Neuronal stem cell (in vitro differentiated cells): ENCODE measurements around the gene FBXO9.

ENCODE experiments used
- DNase-seq: peaks from one replicate; pipeline ENCODE4 v3.0.0-alpha.2; 2013; ENCODE audit warnings: low spot score
- H2AFZ ChIP-seq: one replicate; pipeline ENCODE4 v1.6.1; 2013; ENCODE audit warnings: mild to moderate bottlenecking, low read length, inconsistent platforms
- H2AK5ac ChIP-seq: 2 replicates; pipeline ENCODE4 v1.6.1; 2013; ENCODE audit warnings: low read depth, mild to moderate bottlenecking, inconsistent platforms, low read length, moderate library complexity, mixed read lengths
- H2BK120ac ChIP-seq: 2 replicates; pipeline ENCODE4 v1.6.1; 2013; ENCODE audit warnings: low read depth, mild to moderate bottlenecking, inconsistent platforms, low read length, moderate library complexity, mixed read lengths
- H2BK12ac ChIP-seq: one replicate; pipeline ENCODE4 v1.6.1; 2013; ENCODE audit warnings: low read length, inconsistent platforms
- H2BK15ac ChIP-seq: 2 replicates; pipeline ENCODE4 v1.6.1; 2013; ENCODE audit warnings: mild to moderate bottlenecking, low read length, inconsistent platforms, mixed read lengths
- H2BK5ac ChIP-seq: one replicate; pipeline ENCODE4 v1.6.1; 2013; ENCODE audit warnings: inconsistent platforms, mild to moderate bottlenecking, low read length, moderate library complexity
- H3K14ac ChIP-seq: one replicate; pipeline ENCODE4 v1.6.1; 2013; ENCODE audit warnings: low read length, inconsistent platforms
- H3K18ac ChIP-seq: 2 replicates; pipeline ENCODE4 v1.6.1; 2013; ENCODE audit warnings: low read length, inconsistent platforms
- H3K23ac ChIP-seq: 2 replicates; pipeline ENCODE4 v1.6.1; 2013; ENCODE audit warnings: low read depth, mild to moderate bottlenecking, mixed read lengths, low read length, inconsistent platforms; ENCODE audit not compliant: poor library complexity
- H3K27ac ChIP-seq: replicated peaks from 3 replicates; pipeline ENCODE4 v1.5.1; 2013; ENCODE audit warnings: low read length, inconsistent platforms
- H3K27me3 ChIP-seq, 3 experiments: 2 replicates each; pipeline ENCODE4 v1.6.1; 2013; ENCODE audit warnings: low read length in 3 of 3, mild to moderate bottlenecking in 2 of 3, inconsistent platforms in 1 of 3, low read depth in 1 of 3, mixed read lengths in 1 of 3, moderate library complexity in 1 of 3; ENCODE audit not compliant: control insufficient read depth in 3 of 3, insufficient read depth in 3 of 3
- H3K36me3 ChIP-seq, 2 donors: replicated peaks in 1 of 2; 2 replicates each; pipeline ENCODE4 v1.6.1; 2013; ENCODE audit warnings: low read length in 2 of 2; ENCODE audit not compliant: control insufficient read depth in 2 of 2, insufficient read depth in 2 of 2
- H3K4ac ChIP-seq: 2 replicates; pipeline ENCODE4 v1.6.1; 2013; ENCODE audit warnings: inconsistent platforms, mild to moderate bottlenecking, low read length, moderate library complexity
- H3K4me1 ChIP-seq, 2 donors: 1 replicate in 1 of 2; 2 replicates in 1 of 2; pipeline ENCODE4 v1.6.1; 2013; ENCODE audit warnings: low read length in 2 of 2, low read depth in 1 of 2; ENCODE audit not compliant: control insufficient read depth in 2 of 2, insufficient read depth in 1 of 2
- H3K4me2 ChIP-seq: one replicate; pipeline ENCODE4 v1.6.1; 2013; ENCODE audit warnings: mild to moderate bottlenecking, low read length, inconsistent platforms; ENCODE audit not compliant: insufficient read depth, poor library complexity, severe bottlenecking
- H3K4me3 ChIP-seq, 2 donors: 2 replicates each; pipeline ENCODE4 v1.5.1; 2013; ENCODE audit warnings: low read length in 2 of 2, mild to moderate bottlenecking in 2 of 2, inconsistent platforms in 1 of 2, moderate library complexity in 1 of 2
- H3K79me1 ChIP-seq: one replicate; pipeline ENCODE4 v1.6.1; 2013; ENCODE audit warnings: low read depth, mild to moderate bottlenecking, inconsistent platforms, low read length, moderate library complexity
- H3K9ac ChIP-seq: one replicate; pipeline ENCODE4 v1.6.1; 2013; ENCODE audit warnings: mild to moderate bottlenecking, low read depth, low read length, inconsistent platforms; ENCODE audit not compliant: poor library complexity
- H3K9me3 ChIP-seq, 2 donors: replicated peaks in 1 of 2; 2 replicates each; pipeline versions ENCODE3 to v1.6.1; 2013; ENCODE audit warnings: low read length in 2 of 2, mild to moderate bottlenecking in 2 of 2, inconsistent platforms in 1 of 2, low read depth in 1 of 2, mixed read lengths in 1 of 2, moderate library complexity in 1 of 2; ENCODE audit not compliant: control insufficient read depth in 2 of 2, insufficient read depth in 1 of 2
- H4K8ac ChIP-seq: one replicate; pipeline ENCODE4 v1.6.1; 2013; ENCODE audit warnings: low read depth, mild to moderate bottlenecking, inconsistent platforms, low read length, moderate library complexity
- H4K91ac ChIP-seq: one replicate; pipeline ENCODE4 v1.6.1; 2013; ENCODE audit warnings: low read length, low read depth, mild to moderate bottlenecking, inconsistent platforms; ENCODE audit not compliant: poor library complexity
- WGBS, 2 donors: extraction: QIAGEN DNeasy Blood & Tissue Kit; methylation state at CpG; one replicate each; pipeline ENCODE4 v1.1.7; 2013; ENCODE audit warnings: missing lambda C conversion rate in 2 of 2, mixed read lengths in 1 of 2; ENCODE audit not compliant: insufficient read length in 2 of 2, insufficient replicate concordance in 1 of 2; ENCODE audit errors: extremely low coverage in 2 of 2; 5-methylcytosine and 5-hydroxymethylcytosine counted together

FBXO9 gene

GRCh38 chr6:53125276-53125675 is 60.1 kb downstream of the FBXO9 start:
- H2AFZ ChIP-seq, result no peak overlapping the region
- no peak overlapping the region for H3K18ac ChIP-seq
- no peak overlapping the region for H2BK120ac ChIP-seq
- no peak overlapping the region for H3K4me2 ChIP-seq
- H4K91ac ChIP-seq, result no peak overlapping the region
- no peak overlapping the region for H2BK5ac ChIP-seq
- no peaks in the 10 kb centered on the region for H3K9me3 ChIP-seq
- peaks cover 0 to 12% (median 0%) of the 10 kb centered on the region in 3 experiments for H3K27me3 ChIP-seq
- no peak overlapping the region for H3K9ac ChIP-seq
- DNase-seq, result no peak
- WGBS, 2 donors, result no CpG with 5 or more reads among the region's 4 CpGs
- no peak overlapping the region for H3K4me3 ChIP-seq
- no peak overlapping the region for H2BK15ac ChIP-seq
- no peaks in the 10 kb centered on the region for H3K79me1 ChIP-seq
- no peak overlapping the region for H3K23ac ChIP-seq
- no peak overlapping the region for H3K4ac ChIP-seq
- H3K14ac ChIP-seq, result no peak overlapping the region
- peaks cover 0 to 1% of the 10 kb centered on the region in 2 donors for H3K4me1 ChIP-seq
- no peak overlapping the region for H2AK5ac ChIP-seq
- H3K36me3 ChIP-seq, result no peaks in the 10 kb centered on the region
- H3K27ac ChIP-seq, result no peak overlapping the region
- H4K8ac ChIP-seq, result no peak overlapping the region
- no peak overlapping the region for H2BK12ac ChIP-seq

DNA sequence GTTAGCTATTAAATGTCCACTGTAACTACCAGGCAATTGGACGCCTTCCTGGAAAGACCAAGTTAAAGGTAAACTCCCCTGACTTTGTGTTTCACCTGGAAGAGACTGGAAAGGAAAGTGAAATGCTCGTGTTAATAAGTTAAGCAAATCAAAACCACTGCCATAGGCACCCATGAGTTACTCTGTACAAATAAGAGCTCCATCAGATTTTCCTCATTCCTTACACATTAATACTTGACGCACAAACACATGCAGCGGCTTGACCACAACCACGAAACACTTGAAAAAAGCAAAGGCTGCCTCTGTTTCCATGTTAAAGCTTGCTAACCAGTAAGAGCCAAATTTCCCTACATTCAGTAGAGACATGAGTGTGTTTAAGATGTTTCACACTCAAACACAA is 63.6 kb downstream of the FBXO9 start:
- H3K9ac ChIP-seq, result no peak overlapping the region
- no peak overlapping the region for H2BK15ac ChIP-seq
- H3K27me3 ChIP-seq, result peaks cover 0 to 19% (median 0%) of the 10 kb centered on the region in 3 experiments
- no peak overlapping the region for H4K91ac ChIP-seq
- H2AFZ ChIP-seq, result no peak overlapping the region
- no peak overlapping the region for H3K4me2 ChIP-seq
- no peak overlapping the region for H4K8ac ChIP-seq
- WGBS, 2 donors, result no CpG with 5 or more reads among the region's 5 CpGs
- H3K14ac ChIP-seq, result no peak overlapping the region
- no peaks in the 10 kb centered on the region for H3K79me1 ChIP-seq
- no peaks in the 10 kb centered on the region for H3K9me3 ChIP-seq
- H3K4me1 ChIP-seq, result peaks cover 0 to 1% of the 10 kb centered on the region in 2 donors
- no peak overlapping the region for H2BK120ac ChIP-seq
- no peak overlapping the region for H3K23ac ChIP-seq
- no peak overlapping the region for H2AK5ac ChIP-seq
- no peak overlapping the region for H3K4me3 ChIP-seq
- no peak for DNase-seq
- no peak overlapping the region for H2BK5ac ChIP-seq
- no peak overlapping the region for H3K27ac ChIP-seq
- H3K18ac ChIP-seq, result no peak overlapping the region
- no peaks in the 10 kb centered on the region for H3K36me3 ChIP-seq
- H2BK12ac ChIP-seq, result no peak overlapping the region
- H3K4ac ChIP-seq, result no peak overlapping the region

DNA sequence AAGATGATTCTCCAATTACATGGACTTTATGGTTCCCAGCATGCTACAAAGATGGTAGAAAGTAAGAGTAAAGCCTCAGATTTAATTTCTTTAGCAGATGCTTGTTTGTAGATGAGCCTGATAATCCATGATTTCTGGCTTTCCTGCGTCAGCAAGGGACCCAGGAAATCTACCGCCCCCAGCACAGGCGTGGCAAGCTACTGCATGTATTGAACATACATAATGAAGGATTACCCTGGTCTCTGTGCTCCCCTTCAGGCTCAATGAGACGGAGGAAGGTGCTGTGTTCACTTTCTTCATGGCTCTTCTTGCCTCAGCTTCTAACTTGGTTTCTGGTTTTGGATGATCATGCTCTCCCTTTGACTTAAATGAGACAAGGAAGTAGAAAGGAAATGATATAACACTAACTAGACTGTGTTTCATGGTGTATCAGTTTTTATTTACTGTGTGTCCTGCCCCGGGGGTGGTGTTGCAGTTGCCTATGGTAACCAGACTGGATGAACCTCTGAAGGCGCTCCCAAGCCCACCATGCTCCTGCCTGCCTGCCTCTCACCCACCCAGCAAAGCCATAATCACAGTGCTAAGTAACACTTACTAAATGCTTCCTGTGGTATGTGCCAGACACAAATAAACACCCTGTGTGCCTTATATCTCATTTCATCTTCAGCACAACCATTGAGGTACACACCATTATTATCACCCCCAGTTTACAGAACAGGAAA is 65.5 kb downstream of the FBXO9 start:
- Histone ChIP-seq H3K4me1 (no peaks in the 10 kb centered on the region), H3K27ac (no peak overlapping the region), H2BK15ac (no peak overlapping the region), H4K8ac (no peak overlapping the region), H3K18ac (no peak overlapping the region), H4K91ac (no peak overlapping the region), H3K27me3 (peaks cover 0 to 20% (median 0%) of the 10 kb centered on the region in 3 experiments), H2BK120ac (no peak overlapping the region), H3K4me3 (no peak overlapping the region), H3K9ac (no peak overlapping the region), H3K23ac (no peak overlapping the region), H3K4ac (no peak overlapping the region), H3K4me2 (no peak overlapping the region), H3K36me3 (no peaks in the 10 kb centered on the region), H3K14ac (no peak overlapping the region), H2BK12ac (no peak overlapping the region), H2AFZ (no peak overlapping the region), H3K9me3 (no peaks in the 10 kb centered on the region), H2BK5ac (no peak overlapping the region), H3K79me1 (no peaks in the 10 kb centered on the region), H2AK5ac (no peak overlapping the region)
- WGBS, 2 donors, result no CpG with 5 or more reads among the region's 6 CpGs
- no peak for DNase-seq

GRCh38 chr6:53133961-53134360 is 68.8 kb downstream of the FBXO9 start:
- no peak overlapping the region for H2BK15ac ChIP-seq
- H3K18ac ChIP-seq, result no peak overlapping the region
- H2AFZ ChIP-seq, result no peak overlapping the region
- no peak for DNase-seq
- H3K4me2 ChIP-seq, result no peak overlapping the region
- H2BK12ac ChIP-seq, result peak overlapping the region; percentile 12
- H3K4me1 ChIP-seq, result no peaks in the 10 kb centered on the region
- peaks cover 0 to 11% (median 0%) of the 10 kb centered on the region in 3 experiments for H3K27me3 ChIP-seq
- no peaks in the 10 kb centered on the region for H3K36me3 ChIP-seq
- H2AK5ac ChIP-seq, result no peak overlapping the region
- no peak overlapping the region for H3K27ac ChIP-seq
- H3K23ac ChIP-seq, result no peak overlapping the region
- no peaks in the 10 kb centered on the region for H3K9me3 ChIP-seq
- H3K4me3 ChIP-seq, result peak overlapping the region in 1 of 2 donors; percentile 19
- no CpG with 5 or more reads among the region's 16 CpGs for WGBS, 2 donors
- H2BK120ac ChIP-seq, result no peak overlapping the region
- no peak overlapping the region for H4K91ac ChIP-seq
- no peak overlapping the region for H3K4ac ChIP-seq
- H3K9ac ChIP-seq, result no peak overlapping the region
- H4K8ac ChIP-seq, result no peak overlapping the region
- H3K79me1 ChIP-seq, result no peaks in the 10 kb centered on the region
- no peak overlapping the region for H2BK5ac ChIP-seq
- H3K14ac ChIP-seq, result no peak overlapping the region
